ENCODE results near the gene SPTLC3. TPM values are rescaled to one million over a fixed set of nuclear protein-coding genes. Genes with fewer than 3 reads are reported as not detected.

Gene SPTLC3
- total RNA-seq, 1 experiment from 2014 or later: 7.5 TPM

DNA sequence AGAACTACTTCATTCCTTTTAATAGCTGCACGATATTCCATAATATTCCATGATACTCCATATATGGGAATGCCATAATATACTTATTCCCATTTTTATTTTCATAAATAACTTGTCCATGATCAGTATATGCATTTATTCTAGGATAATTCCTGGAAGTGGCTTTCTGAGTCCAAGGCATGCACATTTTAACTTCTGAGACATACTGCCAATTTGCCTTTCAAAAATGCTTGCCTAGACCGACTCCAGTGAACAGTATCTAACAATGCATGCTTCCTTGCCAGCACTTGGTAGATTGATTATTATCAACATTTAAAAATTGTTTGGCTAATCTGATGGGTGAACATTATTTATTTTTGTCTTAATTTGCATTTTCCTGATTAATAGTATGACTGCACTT is 54.0 kb downstream of the SPTLC3 start:
- TF ChIP-seq, protein P1, sequence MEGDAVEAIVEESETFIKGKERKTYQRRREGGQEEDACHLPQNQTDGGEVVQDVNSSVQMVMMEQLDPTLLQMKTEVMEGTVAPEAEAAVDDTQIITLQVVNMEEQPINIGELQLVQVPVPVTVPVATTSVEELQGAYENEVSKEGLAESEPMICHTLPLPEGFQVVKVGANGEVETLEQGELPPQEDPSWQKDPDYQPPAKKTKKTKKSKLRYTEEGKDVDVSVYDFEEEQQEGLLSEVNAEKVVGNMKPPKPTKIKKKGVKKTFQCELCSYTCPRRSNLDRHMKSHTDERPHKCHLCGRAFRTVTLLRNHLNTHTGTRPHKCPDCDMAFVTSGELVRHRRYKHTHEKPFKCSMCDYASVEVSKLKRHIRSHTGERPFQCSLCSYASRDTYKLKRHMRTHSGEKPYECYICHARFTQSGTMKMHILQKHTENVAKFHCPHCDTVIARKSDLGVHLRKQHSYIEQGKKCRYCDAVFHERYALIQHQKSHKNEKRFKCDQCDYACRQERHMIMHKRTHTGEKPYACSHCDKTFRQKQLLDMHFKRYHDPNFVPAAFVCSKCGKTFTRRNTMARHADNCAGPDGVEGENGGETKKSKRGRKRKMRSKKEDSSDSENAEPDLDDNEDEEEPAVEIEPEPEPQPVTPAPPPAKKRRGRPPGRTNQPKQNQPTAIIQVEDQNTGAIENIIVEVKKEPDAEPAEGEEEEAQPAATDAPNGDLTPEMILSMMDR (IDR thresholded peaks at IDR 0.05; ENCODE audit: unreplicated experiment): no peak
- no peak for DNase-seq
- Mint-ChIP-seq H3K36me3 (ENCODE audit: insufficient read depth, unreplicated experiment) (no peaks in the 10 kb centered on the region), H3K27me3 (ENCODE audit: unreplicated experiment) (no peaks in the 10 kb centered on the region), H3K27ac (ENCODE audit: unreplicated experiment) (no peak overlapping the region), H3K4me1 (ENCODE audit: low read depth, unreplicated experiment) (no peaks in the 10 kb centered on the region), H3K9me3 (ENCODE audit: low read depth, unreplicated experiment) (peaks cover 3% of the 10 kb centered on the region), H3K4me3 (ENCODE audit: low read depth, unreplicated experiment) (no peak overlapping the region)
- intact Hi-C loops (cut with micrococcal nuclease; ENCODE audit: unreplicated experiment): no loop called here
- CTCF ChIA-PET: no interaction called here
- no TSS peak for BruUV-seq (replicated peaks)

DNA sequence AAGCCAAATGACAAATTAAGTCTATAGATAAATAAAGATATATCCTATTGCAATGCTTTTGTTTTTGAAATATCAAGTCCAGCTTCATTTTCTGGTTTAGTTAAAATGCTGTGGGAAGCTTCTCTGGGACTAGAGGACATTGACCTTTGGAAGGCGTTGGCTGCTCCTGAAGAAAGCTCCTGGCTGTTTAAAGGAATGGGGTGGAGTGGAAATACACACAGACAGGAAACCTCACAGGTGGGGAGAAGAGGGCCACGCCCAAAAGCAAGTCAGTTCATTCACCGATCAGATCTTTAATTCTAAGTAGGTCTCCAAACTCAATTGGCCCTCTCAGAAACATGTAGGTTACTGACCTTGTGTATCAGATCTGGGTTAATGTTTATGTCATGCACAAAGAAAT is 59.6 kb downstream of the SPTLC3 start:
- intact Hi-C loops (cut with micrococcal nuclease; ENCODE audit: unreplicated experiment): no loop called here
- TF ChIP-seq, protein P1 (IDR thresholded peaks at IDR 0.05; ENCODE audit: unreplicated experiment): no peak
- H3K4me1 Mint-ChIP-seq (ENCODE audit: low read depth, unreplicated experiment): no peaks in the 10 kb centered on the region
- H3K36me3 Mint-ChIP-seq (ENCODE audit: insufficient read depth, unreplicated experiment): no peaks in the 10 kb centered on the region
- no TSS peak for BruUV-seq (replicated peaks)
- no peak for DNase-seq
- H3K9me3 Mint-ChIP-seq (ENCODE audit: low read depth, unreplicated experiment): peaks cover 3% of the 10 kb centered on the region
- no peak overlapping the region for H3K27ac Mint-ChIP-seq (ENCODE audit: unreplicated experiment)
- no peaks in the 10 kb centered on the region for H3K27me3 Mint-ChIP-seq (ENCODE audit: unreplicated experiment)
- CTCF ChIA-PET: no interaction called here
- H3K4me3 Mint-ChIP-seq (ENCODE audit: low read depth, unreplicated experiment): no peak overlapping the region

DNA sequence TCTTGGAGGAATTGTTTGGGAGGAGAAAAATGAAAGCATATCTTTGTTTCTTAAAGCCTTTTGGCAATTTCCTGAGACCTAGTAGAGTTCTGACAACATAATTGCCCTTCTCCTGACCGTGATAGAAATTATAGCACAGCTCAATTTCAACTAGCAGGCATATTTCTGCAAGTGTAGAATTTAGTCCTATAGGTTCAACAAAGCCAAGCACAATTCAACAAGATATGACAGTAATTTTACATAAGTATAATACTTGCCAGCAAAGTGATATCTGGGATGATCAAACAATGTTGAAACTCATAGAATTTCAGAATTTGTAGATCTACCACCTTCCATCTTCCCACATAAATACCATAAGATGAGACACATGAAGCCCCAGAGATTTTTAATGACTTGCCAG is 73.1 kb downstream of the SPTLC3 start:
- TF ChIP-seq, protein P1 (IDR thresholded peaks at IDR 0.05; ENCODE audit: unreplicated experiment): no peak
- intact Hi-C loops (cut with micrococcal nuclease; ENCODE audit: unreplicated experiment): no loop called here
- no peaks in the 10 kb centered on the region for H3K4me1 Mint-ChIP-seq (ENCODE audit: low read depth, unreplicated experiment)
- no TSS peak for BruUV-seq (replicated peaks)
- no peak for DNase-seq
- H3K27me3 Mint-ChIP-seq (ENCODE audit: unreplicated experiment): no peaks in the 10 kb centered on the region
- no peak overlapping the region for H3K27ac Mint-ChIP-seq (ENCODE audit: unreplicated experiment)
- no peaks in the 10 kb centered on the region for H3K9me3 Mint-ChIP-seq (ENCODE audit: low read depth, unreplicated experiment)
- no peaks in the 10 kb centered on the region for H3K36me3 Mint-ChIP-seq (ENCODE audit: insufficient read depth, unreplicated experiment)
- CTCF ChIA-PET: no interaction called here
- H3K4me3 Mint-ChIP-seq (ENCODE audit: low read depth, unreplicated experiment): no peak overlapping the region

DNA sequence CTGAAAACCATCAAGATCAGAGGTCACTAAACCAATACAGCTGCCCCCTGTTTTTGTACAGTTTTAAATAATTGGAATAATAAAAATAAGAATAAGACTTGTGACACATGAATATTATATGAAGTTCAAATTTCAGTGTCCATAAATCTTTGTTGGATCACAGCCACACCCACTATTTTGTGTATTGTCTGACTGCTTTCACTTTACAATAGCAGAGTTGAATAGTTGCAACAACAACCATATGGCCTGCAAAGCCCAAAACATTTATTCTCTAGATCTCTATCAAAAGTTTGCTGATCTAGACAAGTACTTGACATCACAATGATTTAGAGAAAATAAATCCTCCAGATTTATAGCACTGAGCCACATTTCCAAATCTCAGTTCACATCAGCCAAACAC is 73.6 kb downstream of the SPTLC3 start:
- DNase-seq: no peak
- Mint-ChIP-seq H3K4me3 (ENCODE audit: low read depth, unreplicated experiment) (no peak overlapping the region), H3K36me3 (ENCODE audit: insufficient read depth, unreplicated experiment) (no peaks in the 10 kb centered on the region), H3K27me3 (ENCODE audit: unreplicated experiment) (no peaks in the 10 kb centered on the region), H3K4me1 (ENCODE audit: low read depth, unreplicated experiment) (no peaks in the 10 kb centered on the region), H3K27ac (ENCODE audit: unreplicated experiment) (no peak overlapping the region), H3K9me3 (ENCODE audit: low read depth, unreplicated experiment) (no peaks in the 10 kb centered on the region)
- CTCF ChIA-PET: no interaction called here
- intact Hi-C loops (cut with micrococcal nuclease; ENCODE audit: unreplicated experiment): no loop called here
- TF ChIP-seq, protein P1 (IDR thresholded peaks at IDR 0.05; ENCODE audit: unreplicated experiment): no peak
- BruUV-seq (replicated peaks): no TSS peak

DNA sequence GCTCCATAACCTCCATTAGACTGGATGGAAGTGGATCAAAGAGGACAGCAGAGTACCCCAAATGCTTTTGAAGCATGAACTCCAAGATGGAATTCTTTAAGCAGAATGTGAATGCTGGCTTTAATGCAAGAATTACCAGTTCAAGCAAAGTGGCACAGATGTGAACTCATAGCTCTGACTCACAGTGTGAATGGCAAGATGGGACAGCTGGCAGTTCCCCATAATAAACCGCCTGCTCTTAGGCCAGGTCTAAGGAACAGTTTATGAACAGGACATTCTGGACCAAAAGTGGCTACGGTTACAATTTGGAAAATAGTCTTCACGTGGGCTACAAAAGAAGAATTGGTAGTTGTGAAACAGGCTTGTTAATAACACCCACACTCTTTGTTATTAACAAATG is 76.5 kb downstream of the SPTLC3 start:
- intact Hi-C loops (cut with micrococcal nuclease; ENCODE audit: unreplicated experiment): no loop called here
- CTCF ChIA-PET: no interaction called here
- no TSS peak for BruUV-seq (replicated peaks)
- TF ChIP-seq, protein P1 (IDR thresholded peaks at IDR 0.05; ENCODE audit: unreplicated experiment): no peak
- Mint-ChIP-seq H3K9me3 (ENCODE audit: low read depth, unreplicated experiment) (no peaks in the 10 kb centered on the region), H3K36me3 (ENCODE audit: insufficient read depth, unreplicated experiment) (no peaks in the 10 kb centered on the region), H3K27me3 (ENCODE audit: unreplicated experiment) (no peaks in the 10 kb centered on the region), H3K27ac (ENCODE audit: unreplicated experiment) (no peak overlapping the region), H3K4me1 (ENCODE audit: low read depth, unreplicated experiment) (no peaks in the 10 kb centered on the region), H3K4me3 (ENCODE audit: low read depth, unreplicated experiment) (no peak overlapping the region)
- DNase-seq: no peak
